Neural progenitor cell (in vitro differentiated cells): Measurements from ENCODE around the gene PSMA1.

Source experiments
- CTCF ChIP-seq: fragments of 200-600 bp; sonication (generic); IDR thresholded peaks from 2 replicates; pipeline ENCODE4 v1.5.1; 2017; ENCODE audit warnings: antibody characterized with exemption, mild to moderate bottlenecking
- EZH2 ChIP-seq: fragments of 200-600 bp; sonication (generic); IDR thresholded peaks from 2 replicates; pipeline ENCODE4 v1.6.1; 2017; ENCODE audit warnings: antibody characterized with exemption, mild to moderate bottlenecking, moderate library complexity
- EZH2phosphoT487 ChIP-seq: fragments of 200-600 bp; sonication (generic); IDR thresholded peaks from 2 replicates; pipeline ENCODE4 v1.6.1; 2017; ENCODE audit warnings: antibody characterized with exemption

- no peak for TF ChIP-seq CTCF
- no peak for TF ChIP-seq EZH2
- no peak for TF ChIP-seq EZH2phosphoT487
These were observed 563 bp upstream of the PSMA1 start for GRCh38 chr11:14520747-14521151.
